Panc1 (cell line): ENCODE results near the gene TENM3.

ENCODE experiments used
- POLR2AphosphoS5 ChIP-seq: IDR thresholded peaks from 2 replicates; pipeline ENCODE4 v1.6.1; 2012; ENCODE audit warnings: mild to moderate bottlenecking, low read depth, low read length, moderate library complexity
- SIN3A ChIP-seq: IDR thresholded peaks from 2 replicates; pipeline ENCODE4 v1.6.1; 2012; ENCODE audit warnings: low read depth, mild to moderate bottlenecking, low read length, moderate library complexity, borderline replicate concordance; ENCODE audit not compliant: insufficient read depth
- TCF7L2 ChIP-seq: IDR thresholded peaks from 2 replicates; pipeline ENCODE4 v1.6.1; 2011; ENCODE audit warnings: mild to moderate bottlenecking, low read depth, low read length, inconsistent platforms
- TF ChIP-seq, protein P1 (sequence below): fragments of 450-650 bp; IDR thresholded peaks from 2 replicates; pipeline ENCODE4 v1.5.1; 2017; ENCODE audit warnings: mild to moderate bottlenecking
- TF ChIP-seq, protein P2 (sequence below), 2 experiments: IDR thresholded peaks; 2 replicates each; pipeline ENCODE4 v1.6.1; 2011 to 2012; ENCODE audit warnings: low read depth in 2 of 2, control low read depth in 1 of 2, low read length in 1 of 2, mild to moderate bottlenecking in 1 of 2, moderate library complexity in 1 of 2; ENCODE audit not compliant: insufficient read depth in 1 of 2

DNA sequence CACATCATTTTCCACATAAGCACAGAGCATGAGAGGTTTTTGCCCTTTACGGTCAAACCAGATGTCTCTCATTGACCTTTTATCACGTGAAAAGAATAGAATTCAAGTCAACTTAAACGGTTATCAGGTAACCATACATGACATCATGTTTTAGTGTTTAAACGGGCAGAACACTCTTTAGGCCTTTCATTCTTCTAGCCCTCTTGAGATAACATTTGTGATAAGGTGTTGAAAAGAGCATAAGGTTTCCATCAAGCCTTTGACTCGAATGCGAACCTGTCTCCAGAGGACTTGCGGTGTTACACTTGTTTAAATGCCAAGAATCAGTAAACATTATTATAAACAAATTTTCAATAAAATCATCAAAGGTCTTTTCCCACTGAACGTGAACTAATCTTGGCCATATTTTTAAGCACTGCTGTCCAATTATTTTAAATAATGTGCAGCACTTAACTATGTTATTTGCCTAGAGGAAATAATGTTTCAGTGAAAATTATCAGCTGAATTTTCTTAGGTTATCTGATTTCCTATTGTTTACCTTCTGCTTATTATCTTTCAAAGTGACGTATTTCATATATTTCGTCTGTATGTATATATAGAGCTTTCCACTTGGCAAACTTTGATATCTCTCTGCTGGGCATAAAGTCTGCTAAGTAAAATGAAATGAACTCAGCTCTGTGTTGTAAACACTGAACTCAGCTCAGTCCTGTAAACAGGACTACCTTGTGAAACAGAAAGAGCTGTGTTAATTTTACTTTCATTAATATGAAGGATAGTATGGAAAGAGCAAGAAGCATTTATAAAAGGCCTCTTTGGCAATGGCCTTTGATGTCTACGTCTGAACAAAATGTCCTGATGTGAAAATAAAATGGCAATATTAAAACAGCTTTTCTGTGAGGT, 33.3 kb downstream of the TENM3 start:
- TF ChIP-seq, protein P1, sequence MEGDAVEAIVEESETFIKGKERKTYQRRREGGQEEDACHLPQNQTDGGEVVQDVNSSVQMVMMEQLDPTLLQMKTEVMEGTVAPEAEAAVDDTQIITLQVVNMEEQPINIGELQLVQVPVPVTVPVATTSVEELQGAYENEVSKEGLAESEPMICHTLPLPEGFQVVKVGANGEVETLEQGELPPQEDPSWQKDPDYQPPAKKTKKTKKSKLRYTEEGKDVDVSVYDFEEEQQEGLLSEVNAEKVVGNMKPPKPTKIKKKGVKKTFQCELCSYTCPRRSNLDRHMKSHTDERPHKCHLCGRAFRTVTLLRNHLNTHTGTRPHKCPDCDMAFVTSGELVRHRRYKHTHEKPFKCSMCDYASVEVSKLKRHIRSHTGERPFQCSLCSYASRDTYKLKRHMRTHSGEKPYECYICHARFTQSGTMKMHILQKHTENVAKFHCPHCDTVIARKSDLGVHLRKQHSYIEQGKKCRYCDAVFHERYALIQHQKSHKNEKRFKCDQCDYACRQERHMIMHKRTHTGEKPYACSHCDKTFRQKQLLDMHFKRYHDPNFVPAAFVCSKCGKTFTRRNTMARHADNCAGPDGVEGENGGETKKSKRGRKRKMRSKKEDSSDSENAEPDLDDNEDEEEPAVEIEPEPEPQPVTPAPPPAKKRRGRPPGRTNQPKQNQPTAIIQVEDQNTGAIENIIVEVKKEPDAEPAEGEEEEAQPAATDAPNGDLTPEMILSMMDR = no peak
- TF ChIP-seq POLR2AphosphoS5 (no peak), SIN3A (no peak), TCF7L2 (no peak)
- TF ChIP-seq, protein P2, sequence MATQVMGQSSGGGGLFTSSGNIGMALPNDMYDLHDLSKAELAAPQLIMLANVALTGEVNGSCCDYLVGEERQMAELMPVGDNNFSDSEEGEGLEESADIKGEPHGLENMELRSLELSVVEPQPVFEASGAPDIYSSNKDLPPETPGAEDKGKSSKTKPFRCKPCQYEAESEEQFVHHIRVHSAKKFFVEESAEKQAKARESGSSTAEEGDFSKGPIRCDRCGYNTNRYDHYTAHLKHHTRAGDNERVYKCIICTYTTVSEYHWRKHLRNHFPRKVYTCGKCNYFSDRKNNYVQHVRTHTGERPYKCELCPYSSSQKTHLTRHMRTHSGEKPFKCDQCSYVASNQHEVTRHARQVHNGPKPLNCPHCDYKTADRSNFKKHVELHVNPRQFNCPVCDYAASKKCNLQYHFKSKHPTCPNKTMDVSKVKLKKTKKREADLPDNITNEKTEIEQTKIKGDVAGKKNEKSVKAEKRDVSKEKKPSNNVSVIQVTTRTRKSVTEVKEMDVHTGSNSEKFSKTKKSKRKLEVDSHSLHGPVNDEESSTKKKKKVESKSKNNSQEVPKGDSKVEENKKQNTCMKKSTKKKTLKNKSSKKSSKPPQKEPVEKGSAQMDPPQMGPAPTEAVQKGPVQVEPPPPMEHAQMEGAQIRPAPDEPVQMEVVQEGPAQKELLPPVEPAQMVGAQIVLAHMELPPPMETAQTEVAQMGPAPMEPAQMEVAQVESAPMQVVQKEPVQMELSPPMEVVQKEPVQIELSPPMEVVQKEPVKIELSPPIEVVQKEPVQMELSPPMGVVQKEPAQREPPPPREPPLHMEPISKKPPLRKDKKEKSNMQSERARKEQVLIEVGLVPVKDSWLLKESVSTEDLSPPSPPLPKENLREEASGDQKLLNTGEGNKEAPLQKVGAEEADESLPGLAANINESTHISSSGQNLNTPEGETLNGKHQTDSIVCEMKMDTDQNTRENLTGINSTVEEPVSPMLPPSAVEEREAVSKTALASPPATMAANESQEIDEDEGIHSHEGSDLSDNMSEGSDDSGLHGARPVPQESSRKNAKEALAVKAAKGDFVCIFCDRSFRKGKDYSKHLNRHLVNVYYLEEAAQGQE (IDR thresholded peaks at IDR 0.05; ENCODE audit: insufficient read depth in 1 of 2, low read depth in 2 of 2, low read length in 1 of 2) = no peak
